ENCODE results near the gene RMRP.

DNA sequence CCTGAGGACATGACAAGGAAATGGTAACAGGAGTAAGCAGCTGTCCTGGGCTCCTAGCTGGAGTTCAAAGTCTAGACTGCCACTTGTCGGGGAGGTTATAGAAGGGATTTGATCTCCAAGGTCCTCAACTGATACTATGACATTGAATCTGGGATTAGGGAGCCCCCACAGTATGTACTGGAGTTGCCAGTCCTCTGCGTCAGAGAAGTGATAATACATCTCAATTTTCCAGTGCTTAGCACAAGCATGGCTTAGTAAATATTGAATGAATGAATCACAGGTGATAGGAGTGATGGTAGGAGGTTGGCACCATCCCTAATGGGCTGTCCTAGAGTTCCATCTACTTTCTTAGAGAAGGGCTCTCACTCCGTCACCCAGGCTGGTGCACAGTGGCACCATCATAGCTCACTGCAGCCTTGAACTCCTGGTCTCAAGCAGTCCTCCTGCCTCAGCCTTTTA is 38.2 kb upstream of the RMRP start:
- TF ChIP-seq, protein P1, sequence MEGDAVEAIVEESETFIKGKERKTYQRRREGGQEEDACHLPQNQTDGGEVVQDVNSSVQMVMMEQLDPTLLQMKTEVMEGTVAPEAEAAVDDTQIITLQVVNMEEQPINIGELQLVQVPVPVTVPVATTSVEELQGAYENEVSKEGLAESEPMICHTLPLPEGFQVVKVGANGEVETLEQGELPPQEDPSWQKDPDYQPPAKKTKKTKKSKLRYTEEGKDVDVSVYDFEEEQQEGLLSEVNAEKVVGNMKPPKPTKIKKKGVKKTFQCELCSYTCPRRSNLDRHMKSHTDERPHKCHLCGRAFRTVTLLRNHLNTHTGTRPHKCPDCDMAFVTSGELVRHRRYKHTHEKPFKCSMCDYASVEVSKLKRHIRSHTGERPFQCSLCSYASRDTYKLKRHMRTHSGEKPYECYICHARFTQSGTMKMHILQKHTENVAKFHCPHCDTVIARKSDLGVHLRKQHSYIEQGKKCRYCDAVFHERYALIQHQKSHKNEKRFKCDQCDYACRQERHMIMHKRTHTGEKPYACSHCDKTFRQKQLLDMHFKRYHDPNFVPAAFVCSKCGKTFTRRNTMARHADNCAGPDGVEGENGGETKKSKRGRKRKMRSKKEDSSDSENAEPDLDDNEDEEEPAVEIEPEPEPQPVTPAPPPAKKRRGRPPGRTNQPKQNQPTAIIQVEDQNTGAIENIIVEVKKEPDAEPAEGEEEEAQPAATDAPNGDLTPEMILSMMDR (conservative IDR thresholded peaks at IDR 0.05; ENCODE audit: low read depth, low read length), result no peak
- TF ChIP-seq POLR2A (IDR thresholded peaks at IDR 0.05; ENCODE audit: low read depth, low read length) (no peak), SMC3 (IDR thresholded peaks at IDR 0.05; ENCODE audit: low read depth, low read length) (no peak), CEBPB (IDR thresholded peaks at IDR 0.05; ENCODE audit: low read depth, low read length) (no peak), RCOR1 (IDR thresholded peaks at IDR 0.05; ENCODE audit: insufficient replicate concordance, low read length) (no peak), FOS (IDR thresholded peaks at IDR 0.05; ENCODE audit: low read depth, low read length) (no peak), BHLHE40 (IDR thresholded peaks at IDR 0.05; ENCODE audit: low read depth, low read length) (no peak), MAFK (IDR thresholded peaks at IDR 0.05; ENCODE audit: low read depth, low read length) (no peak), MAZ (IDR thresholded peaks at IDR 0.05; ENCODE audit: borderline replicate concordance, low read depth, low read length) (no peak), RFX5 (IDR thresholded peaks at IDR 0.05; ENCODE audit: low read depth, low read length) (no peak), RAD21 (IDR thresholded peaks at IDR 0.05; ENCODE audit: low read length) (no peak)
- TF ChIP-seq, protein P2, sequence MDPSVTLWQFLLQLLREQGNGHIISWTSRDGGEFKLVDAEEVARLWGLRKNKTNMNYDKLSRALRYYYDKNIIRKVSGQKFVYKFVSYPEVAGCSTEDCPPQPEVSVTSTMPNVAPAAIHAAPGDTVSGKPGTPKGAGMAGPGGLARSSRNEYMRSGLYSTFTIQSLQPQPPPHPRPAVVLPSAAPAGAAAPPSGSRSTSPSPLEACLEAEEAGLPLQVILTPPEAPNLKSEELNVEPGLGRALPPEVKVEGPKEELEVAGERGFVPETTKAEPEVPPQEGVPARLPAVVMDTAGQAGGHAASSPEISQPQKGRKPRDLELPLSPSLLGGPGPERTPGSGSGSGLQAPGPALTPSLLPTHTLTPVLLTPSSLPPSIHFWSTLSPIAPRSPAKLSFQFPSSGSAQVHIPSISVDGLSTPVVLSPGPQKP (IDR thresholded peaks at IDR 0.05; ENCODE audit: borderline replicate concordance, low read depth, low read length), result no peak
- TF ChIP-seq, protein P3, sequence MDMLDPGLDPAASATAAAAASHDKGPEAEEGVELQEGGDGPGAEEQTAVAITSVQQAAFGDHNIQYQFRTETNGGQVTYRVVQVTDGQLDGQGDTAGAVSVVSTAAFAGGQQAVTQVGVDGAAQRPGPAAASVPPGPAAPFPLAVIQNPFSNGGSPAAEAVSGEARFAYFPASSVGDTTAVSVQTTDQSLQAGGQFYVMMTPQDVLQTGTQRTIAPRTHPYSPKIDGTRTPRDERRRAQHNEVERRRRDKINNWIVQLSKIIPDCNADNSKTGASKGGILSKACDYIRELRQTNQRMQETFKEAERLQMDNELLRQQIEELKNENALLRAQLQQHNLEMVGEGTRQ (IDR thresholded peaks at IDR 0.05; ENCODE audit: low read depth, low read length), result no peak
